ENCODE data around the gene HIP1R.
A peak's percentile ranks its signal among the peaks of the same experiment; 100 is the strongest.
"Not testable (repeated sequence)": the region's sequence is repeated elsewhere in the genome, so short reads cannot be mapped to it uniquely, and the experiment has no call there.

Gene HIP1R

GRCh38 chr12:122834921-122835749 is at the start of gene HIP1R:
HIP1R (plus strand) TSS chr12:122835457; CDS start chr12:122835551, 94 bp downstream.
- peak; percentile 85 for DNase-seq (ENCODE audit: low spot score)

DNA sequence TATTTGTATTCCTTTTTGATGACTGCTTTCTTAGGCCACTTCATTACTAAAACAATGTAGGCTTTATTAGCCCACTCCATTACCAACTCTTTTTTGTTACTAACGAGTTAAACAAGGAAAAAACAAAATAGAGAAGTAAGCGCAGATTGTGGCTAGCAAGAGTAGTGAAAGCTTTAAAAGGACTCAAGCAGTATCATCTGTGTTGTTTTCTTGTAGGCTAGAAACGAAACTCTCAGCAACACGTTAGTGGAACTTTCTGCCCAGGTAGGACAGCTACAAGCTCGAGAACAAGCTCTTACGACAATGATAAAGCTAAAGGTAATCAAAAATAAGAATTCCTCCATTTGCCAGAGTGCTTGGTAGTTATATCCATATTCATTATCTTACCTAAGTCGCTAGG is 49.8 kb upstream of the HIP1R start:
- DNase-seq (ENCODE audit: low spot score): no peak

DNA sequence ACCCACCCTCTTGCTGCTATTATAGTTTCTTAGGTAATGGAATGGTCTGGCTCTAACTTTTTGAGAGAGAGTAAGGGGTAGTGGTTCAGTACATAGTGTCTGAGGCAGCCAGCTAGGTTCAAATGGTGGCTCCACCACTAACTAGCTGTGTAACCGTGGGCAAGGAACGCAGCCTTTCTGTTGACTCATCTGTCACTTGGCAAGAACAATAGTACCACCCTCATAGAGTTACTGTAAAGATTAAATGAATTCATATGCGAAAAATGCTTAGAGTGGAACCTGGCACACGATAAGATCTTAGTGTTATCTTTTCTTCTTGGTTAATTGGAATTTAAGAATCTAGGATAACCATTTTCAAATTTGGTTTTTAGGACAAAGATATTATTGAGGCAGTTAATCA is 46.9 kb upstream of the HIP1R start:
- no peak for DNase-seq (ENCODE audit: low spot score)

DNA sequence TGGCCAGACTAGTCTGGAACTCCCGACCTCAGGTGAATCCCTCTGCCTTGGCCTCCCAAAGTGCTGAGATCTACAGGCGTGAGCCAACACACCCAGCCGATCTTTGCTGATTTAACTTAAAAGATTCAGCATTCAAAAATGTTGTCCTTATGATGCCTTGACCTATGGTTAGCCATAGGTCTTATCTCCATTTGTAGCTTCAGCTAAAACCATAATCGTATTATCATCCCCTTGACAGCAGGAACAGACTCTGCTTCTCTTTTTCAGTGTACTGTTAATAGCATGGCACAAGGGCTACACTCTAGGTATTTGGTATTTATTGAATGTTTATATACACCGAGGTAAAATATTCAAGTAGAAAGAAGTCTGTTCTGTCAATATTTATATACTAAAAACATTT is 45.6 kb upstream of the HIP1R start:
- no peak for DNase-seq (ENCODE audit: low spot score)

GRCh38 chr12:122790393-122791075 is 44.7 kb upstream of the HIP1R start:
- no peak for DNase-seq (ENCODE audit: low spot score)

- DNase-seq (ENCODE audit: low spot score): peak; percentile 68
These were observed 41.6 kb upstream of the HIP1R start for GRCh38 chr12:122793685-122794106.

DNA sequence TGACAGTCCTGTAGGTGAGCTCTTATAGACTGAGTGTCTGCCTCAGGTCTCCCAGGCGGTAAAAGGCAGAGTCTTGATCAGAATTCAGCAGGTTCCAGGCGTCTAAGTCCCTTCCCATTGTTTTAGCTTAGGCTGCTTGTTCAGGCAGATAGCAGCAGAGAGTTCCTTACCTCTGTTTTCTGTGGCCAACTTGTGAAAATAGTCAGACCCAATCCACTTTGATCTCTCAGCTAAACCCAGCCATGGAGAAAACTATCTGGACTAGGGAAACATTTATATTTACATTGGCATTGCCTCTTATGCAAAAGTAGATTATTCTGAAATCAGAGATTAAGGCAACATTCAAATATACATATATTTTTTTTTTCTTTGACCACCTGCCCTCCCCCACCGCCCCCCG is 39.5 kb upstream of the HIP1R start:
- DNase-seq (ENCODE audit: low spot score): no peak

- no peak for DNase-seq (ENCODE audit: low spot score)
These were observed 35.5 kb upstream of the HIP1R start for GRCh38 chr12:122799641-122800243.

DNA sequence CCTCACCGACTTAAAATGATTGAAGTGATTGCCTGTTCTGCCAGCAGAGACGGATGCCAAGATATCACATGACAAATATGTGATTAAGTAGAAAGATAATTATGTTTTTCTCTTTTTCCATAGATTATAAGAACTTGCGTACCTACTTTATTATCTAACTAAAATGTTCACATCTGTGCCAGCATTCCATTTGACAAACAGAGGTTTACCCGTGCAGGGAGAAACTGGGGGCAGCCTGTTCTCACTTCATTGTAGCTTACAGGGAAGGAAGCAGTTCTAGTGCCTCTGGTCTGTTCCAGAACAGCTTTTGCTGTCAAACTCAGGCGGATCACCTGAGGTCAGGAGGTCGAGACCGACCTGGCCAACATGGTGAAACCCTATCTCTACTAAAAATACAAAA is 31.3 kb upstream of the HIP1R start:
- no peak for DNase-seq (ENCODE audit: low spot score)

DNA sequence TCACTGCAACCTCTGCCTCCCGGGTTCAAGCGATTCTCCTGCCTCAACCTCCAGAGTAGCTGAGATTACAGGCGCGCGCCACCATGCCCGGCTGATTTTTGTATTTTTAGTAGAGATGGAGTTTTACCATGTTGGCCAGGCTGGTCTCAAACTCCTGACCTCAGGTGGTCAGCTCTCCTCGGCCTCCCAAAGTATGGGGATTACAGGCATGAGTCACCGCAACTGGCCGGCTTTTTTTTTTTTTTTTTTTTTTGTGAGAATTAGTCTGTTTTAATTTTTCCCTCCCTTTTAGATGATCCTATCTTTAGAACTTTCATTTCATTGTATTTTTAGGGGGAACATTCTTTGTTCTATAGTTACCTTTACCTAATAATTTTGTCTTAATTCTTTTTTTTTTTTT is 30.3 kb upstream of the HIP1R start:
- not testable (repeated sequence) for DNase-seq (ENCODE audit: low spot score)

DNA sequence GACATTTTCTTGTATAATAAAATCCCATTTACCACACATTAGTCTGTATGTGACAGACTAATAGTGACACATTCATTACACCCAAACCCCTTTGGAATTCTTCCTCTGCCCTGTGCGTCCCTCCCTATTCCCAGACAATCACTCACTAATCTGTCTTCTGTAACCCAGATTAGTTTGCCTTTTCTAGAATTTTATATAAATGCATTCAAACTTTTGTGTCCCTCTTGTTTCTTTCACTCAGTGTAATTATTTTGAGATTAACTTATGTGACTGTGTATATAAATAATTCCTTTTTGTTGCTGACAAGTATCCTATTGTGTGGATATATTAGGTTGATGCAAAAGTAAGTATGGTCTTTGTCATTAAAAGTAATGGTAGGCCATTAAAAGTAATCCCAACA is 27.6 kb upstream of the HIP1R start:
- no peak for DNase-seq (ENCODE audit: low spot score)

DNA sequence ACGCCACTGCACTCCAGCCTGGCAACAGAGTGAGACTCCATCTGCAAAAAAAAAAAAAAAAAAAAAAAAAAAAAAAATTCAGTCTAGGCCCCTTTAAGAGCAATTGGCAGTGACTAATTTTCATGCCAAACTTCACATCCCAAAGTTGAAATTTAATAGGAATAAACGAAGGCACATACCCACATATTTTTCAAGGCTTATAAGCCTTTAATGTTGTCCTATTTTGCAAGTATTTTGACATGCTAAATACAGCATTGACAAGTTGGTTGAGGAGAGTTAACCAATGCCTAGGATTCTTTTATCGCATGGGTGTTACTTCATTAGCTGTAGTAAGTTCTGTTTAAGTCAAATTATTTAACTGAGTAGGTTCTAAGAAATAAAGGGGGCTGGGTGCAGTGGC is 23.5 kb upstream of the HIP1R start:
- DNase-seq (ENCODE audit: low spot score): no peak

GRCh38 chr12:122813310-122813713 is 21.9 kb upstream of the HIP1R start:
- peak; percentile 87 for DNase-seq (ENCODE audit: low spot score)

DNA sequence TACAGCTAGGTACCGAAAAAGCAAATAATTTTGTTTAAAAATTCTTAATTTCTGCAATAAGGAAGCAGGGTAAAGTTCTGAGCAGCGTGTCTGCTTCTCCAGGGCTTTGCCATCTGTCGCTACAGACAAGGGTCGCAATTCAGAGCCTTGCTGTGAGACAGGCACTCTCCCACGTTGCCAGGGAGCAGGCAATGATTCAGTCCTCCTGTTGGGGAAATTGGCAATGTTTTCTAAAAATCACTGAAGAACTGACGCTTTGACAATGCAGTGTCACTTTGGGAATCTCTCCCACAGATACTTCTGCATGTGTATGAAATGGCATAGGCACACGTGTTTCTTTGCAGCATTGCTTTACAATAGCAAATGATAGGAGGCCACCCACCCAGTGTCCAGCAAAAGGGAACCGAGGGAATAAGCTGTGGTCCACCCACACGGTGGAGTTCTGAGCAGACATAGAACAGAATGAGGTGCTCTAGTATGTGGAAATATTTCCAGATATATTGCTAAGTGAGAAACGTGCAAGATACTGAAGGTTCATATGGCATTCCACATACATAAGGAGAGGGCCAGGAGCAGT is 16.0 kb upstream of the HIP1R start:
- no peak for DNase-seq (ENCODE audit: low spot score)

DNA sequence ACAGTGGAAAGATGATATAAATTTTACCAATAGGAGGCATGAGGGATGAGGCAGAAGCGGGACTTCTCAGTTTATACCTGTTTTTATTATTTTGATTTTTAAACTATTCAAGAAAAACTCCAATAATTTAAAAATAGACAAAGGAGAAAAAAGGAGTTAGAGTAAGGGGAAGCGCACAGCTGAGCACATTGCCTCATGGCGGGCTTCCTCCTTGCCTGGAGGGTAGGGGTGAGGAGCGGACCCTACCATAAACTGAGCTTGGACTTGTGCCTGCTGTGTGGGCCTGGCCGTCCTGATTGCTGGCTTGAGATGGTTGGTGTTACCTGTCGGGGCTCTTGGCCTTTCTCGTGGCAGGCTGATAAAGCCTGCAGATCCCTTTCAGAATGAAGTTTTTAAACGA is 15.1 kb upstream of the HIP1R start:
- no peak for DNase-seq (ENCODE audit: low spot score)

DNA sequence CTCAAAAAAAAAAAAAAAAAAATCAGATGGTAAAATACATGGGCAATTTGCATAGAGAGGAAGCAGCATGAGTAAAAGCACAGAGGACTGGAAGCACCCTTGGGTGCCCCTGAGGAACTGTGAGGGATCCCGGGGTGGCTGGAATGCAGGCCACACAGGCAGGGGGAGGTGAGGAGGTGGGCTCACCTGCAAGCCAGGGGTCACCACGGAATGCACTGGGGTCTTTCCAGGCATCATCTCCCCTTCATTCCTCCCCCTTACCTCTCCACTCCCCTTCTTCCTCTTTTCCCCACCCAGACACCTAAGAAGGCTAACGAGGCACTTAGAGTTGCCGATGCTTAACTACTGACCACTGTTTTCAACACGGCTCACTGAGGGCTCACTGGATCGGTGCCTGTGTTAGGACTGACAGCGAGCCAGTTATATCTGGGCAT is 14.4 kb upstream of the HIP1R start:
- DNase-seq (ENCODE audit: low spot score): peak; percentile 76

GRCh38 chr12:122823429-122823828 is 11.8 kb upstream of the HIP1R start:
- DNase-seq (ENCODE audit: low spot score): no peak

DNA sequence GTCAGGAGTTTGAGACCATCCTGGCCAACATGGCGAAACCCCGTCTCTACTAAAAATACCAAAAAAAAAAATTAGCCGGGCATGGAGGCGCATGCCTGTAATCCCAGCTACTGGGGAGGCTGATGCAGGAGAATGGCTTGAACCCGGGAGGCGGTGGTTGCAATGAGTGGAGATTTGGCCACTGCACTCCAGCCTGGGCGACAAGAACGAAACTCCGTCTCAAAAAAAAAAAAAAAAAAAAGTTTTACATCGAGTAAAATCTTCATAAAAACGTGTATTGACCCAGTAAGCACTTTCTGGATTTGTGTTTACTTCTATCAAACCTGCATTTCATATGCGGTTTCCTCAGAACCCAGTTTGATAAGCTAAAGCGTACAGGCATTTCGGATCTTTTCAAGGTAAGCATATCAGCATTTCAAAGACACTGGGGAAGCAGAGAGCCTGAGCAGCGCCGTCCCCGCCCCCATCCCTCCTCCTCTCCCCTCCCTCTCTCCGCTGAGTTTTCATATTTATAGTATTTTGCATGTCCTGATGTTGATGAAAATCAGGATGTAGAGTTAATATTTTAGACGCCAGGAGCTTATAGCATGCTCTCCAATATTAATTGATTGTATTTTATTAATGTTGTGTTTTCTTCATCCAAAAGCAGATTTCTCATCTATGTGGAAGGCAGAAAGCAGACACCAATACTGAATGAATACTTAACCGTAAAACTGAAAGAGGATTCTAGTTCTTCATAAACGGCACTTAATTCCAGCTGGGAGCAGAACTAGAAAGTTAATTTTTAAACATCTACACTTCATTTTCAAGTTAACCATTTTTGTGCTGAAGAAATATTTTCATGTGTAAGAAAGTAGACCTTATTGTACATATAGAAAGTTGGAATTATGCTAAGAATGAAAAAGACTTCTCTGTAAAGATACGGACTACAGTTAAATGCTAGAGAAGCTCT is 9.2 kb upstream of the HIP1R start:
- no peak for DNase-seq (ENCODE audit: low spot score)

GRCh38 chr12:122827258-122827657 is 8.0 kb upstream of the HIP1R start:
- DNase-seq (ENCODE audit: low spot score): no peak

DNA sequence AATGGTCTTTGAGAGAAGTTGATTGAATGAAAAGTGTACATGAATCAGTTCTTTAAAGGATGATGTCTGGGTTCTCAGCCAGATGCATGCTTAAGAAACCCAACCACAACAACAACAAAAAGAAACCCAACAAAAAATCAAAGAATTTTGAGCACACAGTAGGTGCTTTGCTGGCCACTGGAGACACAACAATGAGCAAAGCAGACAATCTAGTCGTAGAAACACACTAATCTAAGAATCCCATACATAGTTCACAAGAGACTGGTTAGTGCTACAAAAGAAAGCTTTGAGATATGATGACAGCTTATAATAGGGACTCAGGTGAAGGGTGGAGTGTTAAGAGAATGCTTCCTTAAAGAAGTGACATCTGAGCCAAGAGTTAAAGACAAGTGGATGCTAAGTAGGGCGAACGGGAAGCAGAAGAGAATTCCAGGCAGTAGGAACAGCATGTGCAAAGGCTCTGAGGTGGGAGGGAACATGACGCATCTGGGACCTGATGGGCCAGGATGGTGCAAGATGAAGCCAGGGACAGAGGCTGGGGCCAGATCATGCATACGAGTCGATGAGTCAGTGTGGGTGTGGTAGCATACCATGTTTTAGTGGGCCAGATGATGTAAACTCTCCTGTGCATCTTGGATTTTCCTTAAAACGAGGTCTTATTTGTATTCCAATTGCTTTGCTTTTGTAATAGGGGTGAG is 4.6 kb upstream of the HIP1R start:
- DNase-seq (ENCODE audit: low spot score): no peak

Measured in germinal center (tissue), 1 donor.